DMS 273 treated with DMSO at 0.1 percent for 48 hours (cell line): ENCODE data around the gene PLAC9.

Experiments
- DNase-seq: peaks from one replicate; lab custom pipeline; 2025; lab: John Stamatoyannopoulos, UW

The PLAC9 gene

GRCh38 chr10:80160361-80161320, 28.1 kb downstream of the PLAC9 start:
- no peak for DNase-seq

- DNase-seq: no peak
These were observed 29.0 kb downstream of the PLAC9 start for GRCh38 chr10:80161321-80162083.

- no peak for DNase-seq
These were observed 31.3 kb downstream of the PLAC9 start for GRCh38 chr10:80163741-80164341.

- no peak for DNase-seq
These were observed 32.1 kb downstream of the PLAC9 start for GRCh38 chr10:80164596-80164995.

- no peak for DNase-seq
These were observed 32.6 kb downstream of the PLAC9 start for GRCh38 chr10:80165173-80165572.

GRCh38 chr10:80166581-80167470, 34.3 kb downstream of the PLAC9 start:
- DNase-seq: no peak

- no peak for DNase-seq
These were observed 35.1 kb downstream of the PLAC9 start for GRCh38 chr10:80167471-80168161.

GRCh38 chr10:80168162-80168511, 35.6 kb downstream of the PLAC9 start:
- no peak for DNase-seq

GRCh38 chr10:80168679-80169380, 36.3 kb downstream of the PLAC9 start:
- DNase-seq: no peak

GRCh38 chr10:80170026-80170425, 37.5 kb downstream of the PLAC9 start:
- DNase-seq: no peak

GRCh38 chr10:80170641-80171040, 38.1 kb downstream of the PLAC9 start:
- DNase-seq: no peak

GRCh38 chr10:80171248-80171660, 38.7 kb downstream of the PLAC9 start:
- no peak for DNase-seq

- no peak for DNase-seq
These were observed 40.4 kb downstream of the PLAC9 start for GRCh38 chr10:80172896-80173295.

- DNase-seq: no peak
These were observed 40.9 kb downstream of the PLAC9 start for GRCh38 chr10:80173466-80173865.

- DNase-seq: no peak
These were observed 42.3 kb downstream of the PLAC9 start for GRCh38 chr10:80174641-80175395.

GRCh38 chr10:80176526-80176925, 44.0 kb downstream of the PLAC9 start:
- no peak for DNase-seq

- no peak for DNase-seq
These were observed 45.5 kb downstream of the PLAC9 start for GRCh38 chr10:80177781-80178636.

- DNase-seq: no peak
These were observed 50.5 kb downstream of the PLAC9 start for GRCh38 chr10:80182986-80183385.

- DNase-seq: no peak
These were observed 50.9 kb downstream of the PLAC9 start for GRCh38 chr10:80183436-80183835.
